Neural progenitor cell (in vitro differentiated cells): ENCODE results near the gene ADI1. TPM values are rescaled to one million over a fixed set of nuclear protein-coding genes. Genes with fewer than 3 reads are reported as not detected.
A peak's percentile ranks its signal among the peaks of the same experiment; 100 is the strongest.
"Not testable (repeated sequence)": the region's sequence is repeated elsewhere in the genome, so short reads cannot be mapped to it uniquely, and the experiment has no call there.

Experiments used
- DNase-seq: peaks from one replicate; pipeline ENCODE4 v3.0.0-alpha.2; 2016; ENCODE audit warnings: low spot score
- H2AFZ ChIP-seq: fragments of 200-600 bp; sonication (generic); replicated peaks from 2 replicates; pipeline ENCODE4 v1.6.1; 2016; ENCODE audit warnings: antibody characterized with exemption
- H3F3A ChIP-seq: fragments of 200-600 bp; sonication (generic); 2 replicates; pipeline ENCODE4 v1.6.1; 2016; ENCODE audit warnings: antibody characterized with exemption, low read depth
- H3K27ac ChIP-seq: fragments of 200-600 bp; sonication (generic); 2 replicates; pipeline ENCODE4 v1.5.1; 2016; ENCODE audit warnings: mild to moderate bottlenecking
- H3K27me3 ChIP-seq: fragments of 200-600 bp; sonication (generic); 2 replicates; pipeline ENCODE4 v1.6.1; 2016; ENCODE audit warnings: mild to moderate bottlenecking, moderate library complexity
- H3K36me3 ChIP-seq: fragments of 200-600 bp; sonication (generic); 2 replicates; pipeline ENCODE4 v1.5.1; 2016
- H3K4me1 ChIP-seq: fragments of 200-600 bp; sonication (generic); 2 replicates; pipeline ENCODE4 v1.6.1; 2016; ENCODE audit warnings: mixed run types
- H3K4me2 ChIP-seq: fragments of 200-600 bp; sonication (generic); 2 replicates; pipeline ENCODE4 v1.6.1; 2016
- H3K4me3 ChIP-seq: fragments of 200-600 bp; sonication (generic); 2 replicates; pipeline ENCODE4 v1.5.1; 2016
- H3K79me2 ChIP-seq: fragments of 200-600 bp; sonication (generic); 2 replicates; pipeline ENCODE4 v1.6.1; 2016; ENCODE audit warnings: low read depth
- H3K9ac ChIP-seq: fragments of 200-600 bp; sonication (generic); 2 replicates; pipeline ENCODE4 v1.6.1; 2016
- H3K9me3 ChIP-seq: fragments of 200-600 bp; sonication (generic); 2 replicates; pipeline ENCODE4 v1.5.1; 2016; ENCODE audit warnings: low read depth
- H4K20me1 ChIP-seq: fragments of 200-600 bp; sonication (generic); 2 replicates; pipeline ENCODE4 v1.6.1; 2016; ENCODE audit warnings: low read depth
- H3K27ac Mint-ChIP-seq: 3 replicates; pipeline ENCODE4 v1.8.0; 2021; ENCODE audit warnings: mixed read lengths
- H3K27me3 Mint-ChIP-seq: 2 replicates; pipeline ENCODE4 v1.8.0; 2022; ENCODE audit warnings: low read depth, mild to moderate bottlenecking, inconsistent platforms, moderate library complexity, mixed read lengths; ENCODE audit not compliant: insufficient read depth
- H3K36me3 Mint-ChIP-seq: 3 replicates; pipeline ENCODE4 v1.8.0; 2021; ENCODE audit warnings: mixed read lengths
- H3K4me1 Mint-ChIP-seq: 3 replicates; pipeline ENCODE4 v1.8.0; 2021; ENCODE audit warnings: mixed read lengths
- H3K4me3 Mint-ChIP-seq: 3 replicates; pipeline ENCODE4 v1.8.0; 2021; ENCODE audit warnings: mild to moderate bottlenecking, moderate library complexity, mixed read lengths
- H3K9me3 Mint-ChIP-seq: 3 replicates; pipeline ENCODE4 v1.8.0; 2020; ENCODE audit warnings: mixed read lengths
- CTCF ChIP-seq: fragments of 200-600 bp; sonication (generic); IDR thresholded peaks from 2 replicates; pipeline ENCODE4 v1.5.1; 2017; ENCODE audit warnings: antibody characterized with exemption, mild to moderate bottlenecking
- EZH2 ChIP-seq: fragments of 200-600 bp; sonication (generic); IDR thresholded peaks from 2 replicates; pipeline ENCODE4 v1.6.1; 2017; ENCODE audit warnings: antibody characterized with exemption, mild to moderate bottlenecking, moderate library complexity
- EZH2phosphoT487 ChIP-seq: fragments of 200-600 bp; sonication (generic); IDR thresholded peaks from 2 replicates; pipeline ENCODE4 v1.6.1; 2017; ENCODE audit warnings: antibody characterized with exemption
- total RNA-seq: library from RNA; depleted of rRNA; stranded (reverse); fragments of >200 nt; gene quantifications from 2 replicates; pipeline ENCODE4 v1.2.3, GENCODE V29; 2015; ENCODE audit warnings: low replicate concordance

The ADI1 gene
- total RNA-seq, 1 donor from 2014 or later, result 29.3 TPM

DNA sequence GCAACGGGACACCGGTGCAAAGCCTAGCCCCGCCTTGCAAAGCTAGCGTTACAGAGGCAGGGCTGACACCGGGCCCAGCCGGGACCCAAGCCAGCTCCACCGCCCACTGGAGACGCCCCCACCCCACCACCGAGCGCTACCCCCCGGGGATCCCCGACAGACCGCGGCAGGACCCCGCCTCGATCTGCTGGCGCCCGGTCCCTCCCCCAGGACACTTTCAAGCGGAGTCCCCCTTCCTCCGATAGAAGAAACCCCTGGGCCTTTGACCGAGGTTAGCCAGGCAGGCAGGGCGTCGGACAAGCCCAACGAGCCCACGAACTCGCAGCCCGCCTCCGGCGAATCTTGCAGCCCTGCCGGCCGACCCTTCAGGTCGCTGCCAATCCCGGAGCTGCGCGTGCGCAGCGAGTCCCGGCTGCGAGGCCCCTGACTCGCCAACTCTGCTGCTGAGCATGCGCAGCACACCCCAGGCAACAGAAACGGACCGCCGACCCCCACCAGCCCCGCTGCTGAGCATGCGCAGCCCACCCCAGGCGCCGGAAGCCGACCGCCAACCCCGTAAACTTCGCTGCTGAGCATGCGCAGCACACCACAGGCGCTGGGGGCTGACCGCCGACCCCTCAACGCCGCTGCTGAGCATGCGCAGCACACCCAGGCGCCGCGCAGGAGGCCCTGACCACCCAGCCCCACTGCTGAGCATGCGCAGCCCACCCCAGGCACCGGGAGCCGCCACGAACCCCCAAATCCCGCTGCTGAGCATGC lies 656 bp downstream of the ADI1 start:
- Histone ChIP-seq H3K9me3 (no peaks in the 10 kb centered on the region), H3K27me3 (no peaks in the 10 kb centered on the region), H3K4me3 (peak overlapping the region; percentile 79), H3K79me2 (peaks cover 20% of the 10 kb centered on the region), H3K4me1 (peaks cover 8% of the 10 kb centered on the region), H3F3A (peaks cover 25% of the 10 kb centered on the region), H4K20me1 (no peaks in the 10 kb centered on the region), H3K4me2 (peak overlapping the region; percentile 91), H3K27ac (peak overlapping the region; percentile 93), H3K36me3 (peaks cover 5% of the 10 kb centered on the region), H3K9ac (peak overlapping the region; percentile 74), H2AFZ (peak overlapping the region; percentile 62)
- Mint-ChIP-seq H3K4me1 (peaks cover 23% of the 10 kb centered on the region), H3K36me3 (peaks cover 15% of the 10 kb centered on the region), H3K27ac (no peak overlapping the region), H3K9me3 (peaks cover 8% of the 10 kb centered on the region), H3K27me3 (peaks cover 2% of the 10 kb centered on the region), H3K4me3 (peak overlapping the region; percentile 85)
- DNase-seq, result peak; percentile 99
- TF ChIP-seq EZH2phosphoT487 (no peak), EZH2 (no peak), CTCF (no peak)

DNA sequence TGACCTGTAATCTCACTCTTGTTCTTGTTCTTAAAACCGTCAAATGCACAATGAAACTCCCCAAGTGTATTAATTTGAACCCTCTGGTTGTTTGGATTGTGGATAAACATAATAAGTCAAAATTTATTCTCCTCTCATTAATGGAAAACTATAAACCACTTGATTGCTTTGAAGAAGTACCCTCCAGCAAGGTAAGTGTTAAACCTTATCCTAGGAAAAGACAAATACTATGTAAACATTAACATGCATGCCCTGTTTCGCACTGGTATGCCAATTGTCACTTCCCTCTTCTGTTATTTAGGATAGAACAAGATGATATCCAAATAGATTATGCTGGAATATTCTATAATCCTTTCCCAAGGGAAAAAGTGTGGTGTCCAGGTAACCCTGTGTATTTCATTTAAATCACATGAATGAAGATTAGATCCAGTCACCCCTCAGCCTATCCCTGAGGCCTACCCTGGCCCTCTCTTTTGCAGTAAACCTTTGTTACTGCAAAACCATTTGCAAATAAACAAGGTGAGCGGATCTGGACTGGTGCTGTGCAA lies 1.3 kb downstream of the ADI1 start:
- Histone ChIP-seq H3K4me1 (peaks cover 8% of the 10 kb centered on the region), H3K27me3 (no peaks in the 10 kb centered on the region), H3K27ac (peak overlapping the region; percentile 91), H3K36me3 (peaks cover 5% of the 10 kb centered on the region), H3K4me2 (peak overlapping the region; percentile 91), H3K4me3 (peak overlapping the region; percentile 79), H4K20me1 (no peaks in the 10 kb centered on the region), H3F3A (peaks cover 25% of the 10 kb centered on the region), H3K79me2 (peaks cover 20% of the 10 kb centered on the region), H3K9ac (peak overlapping the region; percentile 74), H2AFZ (peak overlapping the region; percentile 62), H3K9me3 (no peaks in the 10 kb centered on the region)
- TF ChIP-seq CTCF, result no peak
- TF ChIP-seq EZH2phosphoT487, result no peak
- Mint-ChIP-seq H3K4me3 (peak overlapping the region; percentile 85), H3K27me3 (peaks cover 2% of the 10 kb centered on the region), H3K4me1 (peaks cover 23% of the 10 kb centered on the region), H3K36me3 (peaks cover 16% of the 10 kb centered on the region), H3K27ac (no peak overlapping the region), H3K9me3 (peaks cover 8% of the 10 kb centered on the region)
- DNase-seq, result no peak

DNA sequence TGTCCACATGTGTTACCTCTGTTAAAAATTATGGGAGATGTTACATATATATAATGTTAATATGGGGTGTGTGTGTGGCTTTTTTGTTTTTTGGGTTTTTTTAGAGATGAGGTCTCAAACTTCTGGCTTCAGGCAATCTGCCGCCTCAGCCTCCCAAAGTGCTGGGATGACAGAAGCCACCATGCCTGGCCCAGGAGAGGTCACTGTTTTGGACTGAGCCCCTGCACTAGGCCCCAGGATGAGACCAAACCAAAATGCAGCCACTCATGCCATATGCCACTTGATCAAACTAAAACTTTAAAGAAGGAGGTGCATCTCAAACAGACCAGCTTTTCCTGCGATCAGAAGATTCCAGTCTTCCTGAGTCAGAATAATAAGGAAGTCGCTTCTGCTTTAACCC lies 2.5 kb downstream of the ADI1 start:
- Mint-ChIP-seq H3K9me3 (peaks cover 8% of the 10 kb centered on the region), H3K4me1 (peaks cover 23% of the 10 kb centered on the region), H3K36me3 (peaks cover 18% of the 10 kb centered on the region), H3K27me3 (peaks cover 2% of the 10 kb centered on the region), H3K27ac (no peak overlapping the region), H3K4me3 (no peak overlapping the region)
- Histone ChIP-seq H3K79me2 (peaks cover 20% of the 10 kb centered on the region), H3K9me3 (no peaks in the 10 kb centered on the region), H3K4me1 (peaks cover 8% of the 10 kb centered on the region), H3K4me2 (no peak overlapping the region), H3K9ac (no peak overlapping the region), H2AFZ (no peak overlapping the region), H3K27me3 (no peaks in the 10 kb centered on the region), H3K36me3 (peaks cover 5% of the 10 kb centered on the region), H3K27ac (no peak overlapping the region), H3K4me3 (no peak overlapping the region), H4K20me1 (no peaks in the 10 kb centered on the region), H3F3A (peaks cover 25% of the 10 kb centered on the region)
- no peak for DNase-seq
- TF ChIP-seq EZH2, result no peak
- no peak for TF ChIP-seq EZH2phosphoT487
- TF ChIP-seq CTCF, result no peak

- H3K9me3 ChIP-seq, H3K9me3 Mint-ChIP-seq, H3K4me2 ChIP-seq, H3K4me1 ChIP-seq, H3K36me3 ChIP-seq, H3K27ac Mint-ChIP-seq, H3K27ac ChIP-seq, H3K27me3 ChIP-seq, H4K20me1 ChIP-seq, H3K27me3 Mint-ChIP-seq, H2AFZ ChIP-seq, DNase-seq, H3K4me3 ChIP-seq, H3K4me3 Mint-ChIP-seq, H3K9ac ChIP-seq: not testable (repeated sequence)
- Histone ChIP-seq H3K79me2 (peaks cover 20% of the 10 kb centered on the region), H3F3A (peaks cover 25% of the 10 kb centered on the region)
- H3K36me3 Mint-ChIP-seq, result peaks cover 23% of the 10 kb centered on the region
- H3K4me1 Mint-ChIP-seq, result peaks cover 12% of the 10 kb centered on the region
Measured at GRCh38 chr2:3515438-3515837, 3.9 kb downstream of the ADI1 start.
